WTC11 (cell line): Measurements from ENCODE around the gene TRIAP1.
"Not testable (repeated sequence)": the region's sequence is repeated elsewhere in the genome, so short reads cannot be mapped to it uniquely, and the experiment has no call there.

Experiments used
- GRHL2 ChIP-seq: fragments of 250-450 bp; sonication (Bioruptor Pico); IDR thresholded peaks from 2 replicates; pipeline ENCODE4 v1.8.0; 2022; ENCODE audit warnings: mild to moderate bottlenecking, moderate library complexity; ENCODE audit not compliant: insufficient replicate concordance, severe bottlenecking
- ZNF121 ChIP-seq: sonication (generic); formaldehyde crosslinking; IDR thresholded peaks from 2 replicates; pipeline ENCODE4 v1.8.0; 2023; ENCODE audit warnings: missing genetic modification reagents
- TF ChIP-seq, protein P1 (sequence below): fragments of 200-600 bp; IDR thresholded peaks from 2 replicates; pipeline ENCODE4 v1.8.0; 2022; ENCODE audit warnings: antibody characterized with exemption
- TF ChIP-seq, protein P2 (sequence below): sonication (generic); formaldehyde crosslinking; conservative IDR thresholded peaks from 2 replicates; pipeline ENCODE4 v1.8.1; 2023; ENCODE audit warnings: mild to moderate bottlenecking, low read depth, missing genetic modification reagents, moderate library complexity
- TF ChIP-seq, protein P3 (sequence below): sonication (generic); formaldehyde crosslinking; conservative IDR thresholded peaks from 2 replicates; pipeline ENCODE4 v1.8.1; 2022; ENCODE audit warnings: mild to moderate bottlenecking, missing genetic modification reagents
- TF ChIP-seq, protein P4 (sequence below): sonication (generic); formaldehyde crosslinking; IDR thresholded peaks from 2 replicates; pipeline ENCODE4 v1.8.1; 2022; ENCODE audit warnings: mild to moderate bottlenecking, missing genetic modification reagents, moderate library complexity, borderline replicate concordance

DNA sequence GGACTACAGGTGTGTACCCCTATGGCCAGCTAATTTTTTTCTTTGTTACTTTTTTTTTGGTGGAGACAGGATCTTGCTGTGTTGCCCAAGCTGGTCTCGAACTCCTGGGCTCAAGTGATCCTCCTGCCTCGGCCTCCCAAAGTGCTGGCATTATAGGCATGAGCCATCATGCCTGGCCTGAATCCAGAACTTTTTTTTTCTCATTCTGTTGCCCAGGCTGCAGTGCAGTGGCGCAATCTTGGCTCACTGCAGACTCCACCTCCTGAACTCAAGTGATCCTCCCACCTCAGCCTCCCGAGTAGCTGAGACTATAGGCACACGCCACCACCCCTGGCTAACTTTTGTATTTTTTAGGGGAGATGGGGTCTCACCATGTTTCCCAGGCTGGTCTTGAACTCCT lies 6.3 kb upstream of the TRIAP1 start:
- TF ChIP-seq, protein P1, sequence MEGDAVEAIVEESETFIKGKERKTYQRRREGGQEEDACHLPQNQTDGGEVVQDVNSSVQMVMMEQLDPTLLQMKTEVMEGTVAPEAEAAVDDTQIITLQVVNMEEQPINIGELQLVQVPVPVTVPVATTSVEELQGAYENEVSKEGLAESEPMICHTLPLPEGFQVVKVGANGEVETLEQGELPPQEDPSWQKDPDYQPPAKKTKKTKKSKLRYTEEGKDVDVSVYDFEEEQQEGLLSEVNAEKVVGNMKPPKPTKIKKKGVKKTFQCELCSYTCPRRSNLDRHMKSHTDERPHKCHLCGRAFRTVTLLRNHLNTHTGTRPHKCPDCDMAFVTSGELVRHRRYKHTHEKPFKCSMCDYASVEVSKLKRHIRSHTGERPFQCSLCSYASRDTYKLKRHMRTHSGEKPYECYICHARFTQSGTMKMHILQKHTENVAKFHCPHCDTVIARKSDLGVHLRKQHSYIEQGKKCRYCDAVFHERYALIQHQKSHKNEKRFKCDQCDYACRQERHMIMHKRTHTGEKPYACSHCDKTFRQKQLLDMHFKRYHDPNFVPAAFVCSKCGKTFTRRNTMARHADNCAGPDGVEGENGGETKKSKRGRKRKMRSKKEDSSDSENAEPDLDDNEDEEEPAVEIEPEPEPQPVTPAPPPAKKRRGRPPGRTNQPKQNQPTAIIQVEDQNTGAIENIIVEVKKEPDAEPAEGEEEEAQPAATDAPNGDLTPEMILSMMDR, result not testable (repeated sequence)
- TF ChIP-seq, protein P2, sequence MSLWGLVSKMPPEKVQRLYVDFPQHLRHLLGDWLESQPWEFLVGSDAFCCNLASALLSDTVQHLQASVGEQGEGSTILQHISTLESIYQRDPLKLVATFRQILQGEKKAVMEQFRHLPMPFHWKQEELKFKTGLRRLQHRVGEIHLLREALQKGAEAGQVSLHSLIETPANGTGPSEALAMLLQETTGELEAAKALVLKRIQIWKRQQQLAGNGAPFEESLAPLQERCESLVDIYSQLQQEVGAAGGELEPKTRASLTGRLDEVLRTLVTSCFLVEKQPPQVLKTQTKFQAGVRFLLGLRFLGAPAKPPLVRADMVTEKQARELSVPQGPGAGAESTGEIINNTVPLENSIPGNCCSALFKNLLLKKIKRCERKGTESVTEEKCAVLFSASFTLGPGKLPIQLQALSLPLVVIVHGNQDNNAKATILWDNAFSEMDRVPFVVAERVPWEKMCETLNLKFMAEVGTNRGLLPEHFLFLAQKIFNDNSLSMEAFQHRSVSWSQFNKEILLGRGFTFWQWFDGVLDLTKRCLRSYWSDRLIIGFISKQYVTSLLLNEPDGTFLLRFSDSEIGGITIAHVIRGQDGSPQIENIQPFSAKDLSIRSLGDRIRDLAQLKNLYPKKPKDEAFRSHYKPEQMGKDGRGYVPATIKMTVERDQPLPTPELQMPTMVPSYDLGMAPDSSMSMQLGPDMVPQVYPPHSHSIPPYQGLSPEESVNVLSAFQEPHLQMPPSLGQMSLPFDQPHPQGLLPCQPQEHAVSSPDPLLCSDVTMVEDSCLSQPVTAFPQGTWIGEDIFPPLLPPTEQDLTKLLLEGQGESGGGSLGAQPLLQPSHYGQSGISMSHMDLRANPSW (CRISPR knock-in tag), result not testable (repeated sequence)
- TF ChIP-seq, protein P3, sequence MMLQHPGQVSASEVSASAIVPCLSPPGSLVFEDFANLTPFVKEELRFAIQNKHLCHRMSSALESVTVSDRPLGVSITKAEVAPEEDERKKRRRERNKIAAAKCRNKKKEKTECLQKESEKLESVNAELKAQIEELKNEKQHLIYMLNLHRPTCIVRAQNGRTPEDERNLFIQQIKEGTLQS, result not testable (repeated sequence)
- not testable (repeated sequence) for TF ChIP-seq ZNF121, GRHL2 (CRISPR knock-in tag)
- TF ChIP-seq, protein P4, sequence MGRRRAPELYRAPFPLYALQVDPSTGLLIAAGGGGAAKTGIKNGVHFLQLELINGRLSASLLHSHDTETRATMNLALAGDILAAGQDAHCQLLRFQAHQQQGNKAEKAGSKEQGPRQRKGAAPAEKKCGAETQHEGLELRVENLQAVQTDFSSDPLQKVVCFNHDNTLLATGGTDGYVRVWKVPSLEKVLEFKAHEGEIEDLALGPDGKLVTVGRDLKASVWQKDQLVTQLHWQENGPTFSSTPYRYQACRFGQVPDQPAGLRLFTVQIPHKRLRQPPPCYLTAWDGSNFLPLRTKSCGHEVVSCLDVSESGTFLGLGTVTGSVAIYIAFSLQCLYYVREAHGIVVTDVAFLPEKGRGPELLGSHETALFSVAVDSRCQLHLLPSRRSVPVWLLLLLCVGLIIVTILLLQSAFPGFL (CRISPR knock-in tag), result not testable (repeated sequence)
